CD1c-positive myeloid dendritic cell (primary cell): ENCODE measurements around the gene ANKRD29.

ENCODE experiments used
- DNase-seq: peaks from one replicate; pipeline ENCODE4 v3.0.0-alpha.2; 2016; ENCODE audit errors: extremely low spot score

The ANKRD29 gene

DNA sequence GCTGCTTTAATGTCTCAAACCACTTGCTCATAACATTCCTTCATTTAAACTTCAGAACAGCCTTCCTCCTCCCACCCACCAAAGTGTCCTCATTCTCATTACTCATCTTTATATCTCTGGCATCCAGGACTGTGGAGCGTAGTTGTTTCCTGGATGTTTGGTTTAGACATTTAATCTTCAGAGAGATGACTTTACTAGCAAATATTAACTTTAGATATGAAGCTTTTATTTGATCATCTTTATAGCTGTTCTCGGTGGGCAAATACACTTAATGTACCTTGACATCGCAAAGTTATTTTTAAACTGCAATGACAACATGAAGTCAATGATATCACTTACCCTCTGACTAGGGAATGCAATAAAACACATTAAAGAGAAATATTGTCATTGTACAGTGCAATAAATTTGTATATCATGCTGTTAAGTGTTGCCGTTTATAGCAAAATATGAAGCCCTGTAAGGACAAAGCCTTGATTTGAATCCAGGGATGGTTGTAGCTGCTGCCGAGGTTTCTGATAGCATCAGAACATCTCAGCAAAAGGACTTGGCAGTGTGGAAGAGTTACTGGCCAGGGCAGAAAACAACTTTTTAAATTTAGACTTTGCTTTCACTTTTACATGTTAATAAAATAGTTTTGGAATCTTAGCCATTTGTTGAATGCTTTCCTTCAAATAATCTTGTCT lies 21.9 kb upstream of the ANKRD29 start:
- DNase-seq = no peak

DNA sequence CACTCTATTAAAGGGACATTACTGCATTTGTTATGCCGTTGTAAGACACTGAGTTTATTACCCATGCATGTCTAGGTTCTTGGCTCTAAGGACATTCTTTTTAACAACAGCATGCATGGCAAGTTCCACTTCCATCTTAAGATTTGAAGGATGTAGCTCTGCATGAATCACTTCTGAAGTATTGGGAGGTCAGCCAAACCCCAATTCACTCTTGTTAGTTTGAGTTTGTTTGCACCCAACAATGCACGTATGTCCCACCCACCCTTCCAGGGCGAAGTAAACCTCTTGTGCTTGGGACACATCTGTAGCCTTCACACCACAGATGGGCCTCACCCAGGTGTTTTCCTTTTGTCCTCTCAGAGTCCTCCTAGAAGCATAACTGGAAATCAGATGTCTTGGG lies 21.0 kb upstream of the ANKRD29 start:
- no peak for DNase-seq

- DNase-seq = no peak
Observed at GRCh38 chr18:23683155-23683554, 20.4 kb upstream of the ANKRD29 start.

DNA sequence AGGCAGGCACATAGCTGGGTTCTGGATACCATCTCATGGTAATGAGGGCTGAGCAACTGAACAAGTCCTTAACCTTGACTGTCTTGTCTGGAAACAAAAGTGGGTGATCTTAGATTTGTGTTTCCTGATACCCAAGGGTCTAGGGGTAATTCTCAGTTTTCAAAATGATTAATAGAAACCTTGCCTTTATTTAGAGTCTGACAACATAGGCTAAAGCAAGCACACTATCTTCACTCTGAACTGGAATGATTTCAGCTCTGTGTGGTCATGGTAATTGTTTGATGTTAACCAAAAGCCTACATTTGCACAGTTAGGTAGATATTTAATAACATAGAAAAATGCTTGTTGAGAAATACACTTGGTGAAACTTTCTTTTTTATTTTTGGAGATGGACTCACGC lies 19.8 kb upstream of the ANKRD29 start:
- DNase-seq = no peak

DNA sequence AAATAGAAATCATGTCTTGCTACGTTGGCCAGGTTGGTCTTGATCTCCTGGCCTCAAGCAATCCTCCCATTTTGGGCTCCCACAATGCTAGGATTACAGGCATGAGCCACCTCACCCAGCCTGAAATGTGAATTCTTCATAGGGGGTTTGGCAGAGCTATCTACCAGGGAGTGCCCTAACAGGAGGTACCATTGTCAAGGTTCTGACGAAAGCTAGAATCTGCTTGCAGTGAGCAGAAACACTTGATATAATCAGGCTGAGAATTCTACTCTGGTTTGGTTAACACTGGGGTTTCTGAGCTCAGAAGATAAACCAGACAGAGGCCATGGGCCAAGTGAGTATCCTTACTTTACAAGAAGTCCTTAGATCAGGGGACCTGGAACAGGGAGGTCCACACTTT lies 19.3 kb upstream of the ANKRD29 start:
- DNase-seq = no peak

GRCh38 chr18:23675896-23676295 lies 13.2 kb upstream of the ANKRD29 start:
- no peak for DNase-seq

DNA sequence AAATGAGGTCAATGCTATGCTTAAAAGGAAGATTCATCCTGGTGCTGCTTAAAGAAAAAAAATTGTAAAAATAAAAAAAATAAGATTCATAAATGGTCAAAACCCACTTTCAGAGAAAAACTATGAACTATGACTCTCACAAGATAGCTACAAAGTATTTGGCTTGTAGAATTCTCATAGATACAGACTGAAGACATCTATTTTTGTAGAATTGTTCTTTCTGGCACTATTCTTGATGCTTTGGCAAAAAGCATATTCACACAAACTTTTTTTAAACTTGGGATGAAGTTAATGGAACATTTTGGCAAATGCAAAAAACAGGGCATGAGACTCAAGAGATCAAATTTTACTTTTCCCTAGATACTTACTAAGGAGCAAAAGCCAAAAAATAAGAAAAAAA lies 12.5 kb upstream of the ANKRD29 start:
- no peak for DNase-seq

DNA sequence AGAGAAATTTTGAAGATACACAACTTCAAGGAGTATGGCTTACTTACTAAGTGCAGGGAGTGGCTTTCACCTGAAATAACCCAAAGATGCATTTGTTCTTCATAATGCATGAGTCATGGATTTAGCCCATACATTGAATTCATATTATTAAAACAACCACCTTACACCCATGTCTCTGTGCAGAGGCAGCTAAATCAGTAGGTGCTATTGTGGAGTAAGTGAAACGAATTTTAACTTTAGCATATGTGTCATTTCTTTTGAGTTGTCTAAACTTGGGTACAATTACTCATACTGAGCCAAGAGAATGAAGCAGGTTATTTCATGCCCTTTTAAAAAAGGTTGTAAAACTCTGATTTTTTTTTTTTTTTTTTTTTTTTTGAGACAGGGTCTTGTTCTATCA lies 11.0 kb upstream of the ANKRD29 start:
- no peak for DNase-seq

GRCh38 chr18:23671564-23671963 lies 8.9 kb upstream of the ANKRD29 start:
- DNase-seq = no peak

DNA sequence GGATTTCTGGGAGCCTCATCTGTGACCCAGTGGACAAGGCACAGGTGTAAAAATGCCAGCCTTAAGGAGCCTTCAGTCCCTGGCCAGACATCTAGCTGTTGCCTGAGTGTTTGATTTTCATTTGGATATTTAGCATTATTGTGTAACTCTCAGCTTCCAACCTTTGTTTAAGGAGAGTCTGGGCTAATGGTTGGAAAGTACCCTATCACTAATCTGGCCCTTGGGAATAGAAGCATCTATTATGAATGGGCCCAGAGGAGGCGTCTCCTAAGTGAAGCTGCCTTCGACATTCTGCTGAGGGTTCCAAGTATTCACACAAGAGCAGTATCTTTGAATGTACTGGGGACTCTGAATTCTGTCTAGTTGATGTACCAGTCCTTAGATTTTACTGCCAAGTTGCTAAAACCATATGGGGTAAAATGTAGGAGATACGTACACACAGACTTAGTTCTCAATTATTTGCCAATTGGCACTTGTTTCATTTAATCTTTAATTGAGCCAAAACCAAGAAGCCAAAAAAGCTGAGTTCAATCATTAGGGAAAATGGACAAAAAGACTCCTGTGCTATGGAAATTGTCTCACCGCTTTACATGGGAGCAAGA lies 7.2 kb upstream of the ANKRD29 start:
- DNase-seq = no peak

DNA sequence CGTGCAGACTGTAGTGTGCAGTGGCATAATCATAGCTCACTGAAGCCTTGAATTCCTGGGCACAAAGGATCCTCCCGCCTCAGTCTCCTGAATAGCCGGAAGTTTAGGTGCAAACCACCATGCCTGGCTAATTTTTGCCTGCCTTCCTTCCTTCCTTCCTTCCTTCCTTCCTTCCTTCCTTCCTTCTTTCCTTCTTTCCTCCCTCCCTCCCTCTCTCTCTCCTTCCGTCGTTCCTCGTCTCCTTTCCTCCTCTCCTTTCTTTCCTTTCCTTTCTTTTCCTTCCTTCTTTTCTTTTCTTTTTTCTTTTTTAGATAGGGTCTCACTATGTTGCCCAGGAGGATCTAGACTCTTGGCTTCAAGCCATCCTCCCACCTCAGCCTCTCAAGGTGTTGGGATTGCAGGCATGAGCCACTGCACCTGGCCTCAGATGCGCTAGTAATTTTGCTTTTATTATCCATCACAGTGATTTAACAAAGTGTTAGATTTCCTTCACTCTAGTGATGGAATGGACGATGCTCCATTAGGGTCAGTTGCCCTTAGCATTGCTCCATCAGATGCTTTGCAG lies 6.6 kb upstream of the ANKRD29 start:
- DNase-seq = no peak

DNA sequence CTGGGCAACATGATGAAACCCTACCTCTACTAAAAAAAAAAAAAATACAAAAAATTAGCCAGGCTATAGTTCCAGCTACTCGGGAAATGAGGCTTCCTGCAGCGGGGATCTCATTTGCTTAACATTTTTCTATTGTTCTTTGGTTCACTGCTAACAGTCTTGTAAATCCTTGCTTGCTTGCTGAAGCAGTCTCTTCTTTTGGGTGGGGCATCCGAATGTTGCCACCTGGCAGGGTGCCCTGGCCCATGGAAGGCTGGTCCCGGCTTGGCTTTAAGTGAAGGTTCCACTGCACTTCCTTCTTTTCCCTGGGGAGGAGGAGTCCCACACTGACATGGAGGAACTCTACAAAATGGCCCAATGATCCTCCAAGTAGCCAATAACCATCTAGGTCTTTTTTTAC lies 6.0 kb upstream of the ANKRD29 start:
- no peak for DNase-seq

DNA sequence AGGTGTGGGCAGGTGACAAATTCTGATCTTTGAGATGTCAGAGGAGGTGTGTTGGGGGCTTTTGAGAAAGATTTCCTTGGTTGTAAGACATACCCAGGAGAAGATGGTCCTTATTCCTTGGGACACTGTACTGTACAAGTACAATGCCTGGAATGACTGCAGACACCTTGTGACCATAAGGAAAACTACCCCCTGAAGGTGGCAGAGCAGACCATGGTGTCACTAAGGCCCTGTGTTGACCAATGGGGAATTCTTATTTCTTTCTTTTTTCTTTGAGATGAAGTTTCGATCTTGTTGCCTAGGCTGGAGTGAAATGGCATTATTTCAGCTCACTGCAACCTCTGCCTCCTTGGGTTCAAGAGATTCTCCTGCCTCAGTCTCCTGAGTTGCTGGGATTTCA lies 4.4 kb upstream of the ANKRD29 start:
- no peak for DNase-seq

GRCh38 chr18:23664674-23665073 lies 2.0 kb upstream of the ANKRD29 start:
- DNase-seq = no peak

GRCh38 chr18:23661735-23662308 lies 889 bp downstream of the ANKRD29 start:
- no peak for DNase-seq

GRCh38 chr18:23658285-23658684 lies 4.4 kb downstream of the ANKRD29 start:
- DNase-seq = no peak

- no peak for DNase-seq
Observed at GRCh38 chr18:23652232-23652631, 10.5 kb downstream of the ANKRD29 start.

GRCh38 chr18:23650968-23651927 lies 11.5 kb downstream of the ANKRD29 start:
- no peak for DNase-seq

- DNase-seq = no peak
Observed at GRCh38 chr18:23648940-23649607, 13.6 kb downstream of the ANKRD29 start.

DNA sequence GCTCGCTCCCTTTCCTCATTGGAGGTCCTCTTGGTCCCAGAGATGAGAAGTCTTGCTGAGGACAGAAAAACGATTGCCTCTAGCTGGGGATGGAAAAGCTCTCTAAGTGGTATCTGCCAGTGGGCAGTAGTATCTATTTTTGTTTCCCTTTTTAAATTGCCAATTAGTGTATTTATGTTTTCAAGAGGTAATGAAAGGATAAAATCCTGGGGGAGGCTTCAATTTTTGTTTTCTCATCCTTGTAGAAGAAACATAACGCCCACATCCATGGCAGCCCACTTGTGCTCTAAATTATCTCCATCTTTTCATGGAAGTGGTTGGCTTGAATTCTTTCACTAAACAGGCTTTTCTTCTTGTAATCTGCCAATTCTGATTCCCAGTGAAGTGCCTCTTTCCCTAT lies 14.3 kb downstream of the ANKRD29 start:
- no peak for DNase-seq

GRCh38 chr18:23646282-23646681 lies 16.4 kb downstream of the ANKRD29 start:
- no peak for DNase-seq
